Smooth muscle cell (in vitro differentiated cells): Measurements from ENCODE around the gene ST3GAL2. TPM values are rescaled to one million over a fixed set of nuclear protein-coding genes. Genes with fewer than 3 reads are reported as not detected.

ENCODE experiments used
- DNase-seq: peaks from one replicate; lab custom pipeline; 2025; ENCODE audit not compliant: unreplicated experiment; lab: John Stamatoyannopoulos, UW
- H2AFZ ChIP-seq: fragments of 200-600 bp; sonication (generic); 2 replicates; pipeline ENCODE4 v1.6.0; 2016; ENCODE audit warnings: antibody characterized with exemption, low read depth, mild to moderate bottlenecking
- H3F3A ChIP-seq: fragments of 200-600 bp; sonication (generic); 2 replicates; pipeline ENCODE4 v1.6.0; 2017; ENCODE audit warnings: antibody characterized with exemption, low read depth
- H3K27ac ChIP-seq: fragments of 200-600 bp; sonication (generic); 2 replicates; pipeline ENCODE4 v1.5.1; 2016; ENCODE audit warnings: low read depth, mild to moderate bottlenecking
- H3K27me3 ChIP-seq: fragments of 200-600 bp; sonication (generic); 2 replicates; pipeline ENCODE4 v1.6.1; 2016; ENCODE audit warnings: low read depth, mild to moderate bottlenecking
- H3K36me3 ChIP-seq: fragments of 200-600 bp; sonication (generic); 2 replicates; pipeline ENCODE4 v1.5.1; 2016; ENCODE audit warnings: low read depth
- H3K4me1 ChIP-seq: fragments of 200-600 bp; sonication (generic); 2 replicates; pipeline ENCODE4 v1.5.1; 2016; ENCODE audit warnings: low read depth
- H3K4me2 ChIP-seq: fragments of 200-600 bp; sonication (generic); 2 replicates; pipeline ENCODE4 v1.6.0; 2016; ENCODE audit warnings: mild to moderate bottlenecking
- H3K4me3 ChIP-seq: fragments of 200-600 bp; sonication (generic); 2 replicates; pipeline ENCODE4 v1.5.1; 2016; ENCODE audit warnings: mild to moderate bottlenecking
- H3K79me2 ChIP-seq: fragments of 200-600 bp; sonication (generic); 2 replicates; pipeline ENCODE4 v1.6.0; 2016; ENCODE audit warnings: low read depth, mild to moderate bottlenecking
- H3K9ac ChIP-seq: fragments of 200-600 bp; sonication (generic); 2 replicates; pipeline ENCODE4 v1.6.0; 2016; ENCODE audit warnings: low read depth
- H3K9me3 ChIP-seq: fragments of 200-600 bp; sonication (generic); replicated peaks from 2 replicates; pipeline ENCODE4 v1.5.1; 2016; ENCODE audit warnings: low read depth
- H4K20me1 ChIP-seq: fragments of 200-600 bp; sonication (generic); 2 replicates; pipeline ENCODE4 v1.6.0; 2016; ENCODE audit warnings: low read depth
- CTCF ChIP-seq: fragments of 200-600 bp; sonication (generic); IDR thresholded peaks from 2 replicates; pipeline ENCODE4 v1.5.1; 2017; ENCODE audit warnings: borderline replicate concordance, mild to moderate bottlenecking, antibody characterized with exemption; ENCODE audit not compliant: insufficient read depth, poor library complexity, severe bottlenecking
- WGBS: methylation state at CpG from one replicate; pipeline ENCODE4 v1.1.7; 2016; ENCODE audit warnings: low lambda C conversion rate; 5-methylcytosine and 5-hydroxymethylcytosine counted together
- polyA plus RNA-seq: library from polyadenylated mRNA; unstranded; fragments of >200 nt; fragmentation: Nextera tagmentation; extraction: Ambion mirVana; gene quantifications from 2 replicates; pipeline ENCODE4 v1.2.1, GENCODE V29; 2016
- total RNA-seq: library from RNA; depleted of rRNA; stranded (reverse); fragments of >200 nt; gene quantifications from 2 replicates; pipeline ENCODE4 v1.2.3, GENCODE V29; 2014

Gene ST3GAL2
- total and polyA plus RNA-seq, 2 experiments from 2014 or later, result 32.5 to 42.3 TPM

GRCh38 chr16:70437582-70438557, 1.0 kb downstream of the ST3GAL2 start:
- Histone ChIP-seq H3K79me2 (peaks cover 38% of the 10 kb centered on the region), H3K4me1 (peaks cover 31% of the 10 kb centered on the region), H3K4me2 (peak overlapping the region; percentile 93), H3K9me3 (no peaks in the 10 kb centered on the region), H3K4me3 (peak overlapping the region; percentile 70), H3F3A (peaks cover 43% of the 10 kb centered on the region), H3K27ac (peak overlapping the region; percentile 82), H3K27me3 (no peaks in the 10 kb centered on the region), H4K20me1 (peaks cover 42% of the 10 kb centered on the region), H3K9ac (peak overlapping the region; percentile 69), H2AFZ (no peak overlapping the region), H3K36me3 (no peaks in the 10 kb centered on the region)
- no peak for TF ChIP-seq CTCF
- WGBS, result 4% methylated on average over 22 of the region's 22 CpGs
- no peak for DNase-seq

- H4K20me1 ChIP-seq, result peaks cover 50% of the 10 kb centered on the region
- H3K4me2 ChIP-seq, result peak overlapping the region; percentile 93
- H3K27ac ChIP-seq, result peak overlapping the region; percentile 82
- WGBS, result 3% methylated on average over 5 of the region's 5 CpGs
- H3K27me3 ChIP-seq, result no peaks in the 10 kb centered on the region
- TF ChIP-seq CTCF, result no peak
- H2AFZ ChIP-seq, result no peak overlapping the region
- H3K9ac ChIP-seq, result peak overlapping the region; percentile 69
- H3K79me2 ChIP-seq, result peaks cover 46% of the 10 kb centered on the region
- peak overlapping the region; percentile 70 for H3K4me3 ChIP-seq
- H3F3A ChIP-seq, result peaks cover 48% of the 10 kb centered on the region
- no peak for DNase-seq
- H3K9me3 ChIP-seq, result no peaks in the 10 kb centered on the region
- no peaks in the 10 kb centered on the region for H3K36me3 ChIP-seq
- H3K4me1 ChIP-seq, result peaks cover 37% of the 10 kb centered on the region
These were observed 1.8 kb downstream of the ST3GAL2 start for GRCh38 chr16:70437017-70437581.

- H3K9me3 ChIP-seq, result no peaks in the 10 kb centered on the region
- no peak overlapping the region for H3K4me3 ChIP-seq
- H4K20me1 ChIP-seq, result peaks cover 59% of the 10 kb centered on the region
- no peak overlapping the region for H3K4me2 ChIP-seq
- TF ChIP-seq CTCF, result no peak
- peaks cover 65% of the 10 kb centered on the region for H3F3A ChIP-seq
- H3K27ac ChIP-seq, result peak overlapping the region; percentile 71
- H2AFZ ChIP-seq, result no peak overlapping the region
- peaks cover 49% of the 10 kb centered on the region for H3K4me1 ChIP-seq
- no peaks in the 10 kb centered on the region for H3K36me3 ChIP-seq
- peaks cover 70% of the 10 kb centered on the region for H3K79me2 ChIP-seq
- H3K9ac ChIP-seq, result no peak overlapping the region
- H3K27me3 ChIP-seq, result no peaks in the 10 kb centered on the region
- no peak for DNase-seq
- 92% methylated on average over 6 of the region's 6 CpGs for WGBS
These were observed 4.2 kb downstream of the ST3GAL2 start for GRCh38 chr16:70434484-70435260.
